ENCODE results near the gene DACH2. TPM values are rescaled to one million over a fixed set of nuclear protein-coding genes. Genes with fewer than 3 reads are reported as not detected.

The DACH2 gene
- total RNA-seq, 1 donor from 2014 or later = not detected

GRCh38 chrX:86241547-86241946 lies 93.3 kb downstream of the DACH2 start:
- DNase-seq (no peak), ATAC-seq (ENCODE audit: poor library complexity) (no peak)
- intact Hi-C loops (cut with DNase I) = no loop called here

- intact Hi-C loops (cut with DNase I) = no loop called here
- no peak for ATAC-seq (ENCODE audit: poor library complexity)
- no peak for DNase-seq
Observed at GRCh38 chrX:86263526-86263925, 115.3 kb downstream of the DACH2 start.

GRCh38 chrX:86295293-86295692 lies 147.0 kb downstream of the DACH2 start:
- no peak for ATAC-seq (ENCODE audit: poor library complexity)
- intact Hi-C loops (cut with DNase I) = no loop called here
- no peak for DNase-seq

- intact Hi-C loops (cut with DNase I) = no loop called here
- ATAC-seq (ENCODE audit: poor library complexity) (no peak), DNase-seq (no peak)
Observed at GRCh38 chrX:86322913-86323312, 174.7 kb downstream of the DACH2 start.

- DNase-seq = no peak
- no peak for ATAC-seq (ENCODE audit: poor library complexity)
- intact Hi-C loops (cut with DNase I) = no loop called here
Observed at GRCh38 chrX:86329174-86329573, 180.9 kb downstream of the DACH2 start.

GRCh38 chrX:86348669-86349068 lies 200.4 kb downstream of the DACH2 start:
- no peak for DNase-seq
- ATAC-seq (ENCODE audit: poor library complexity) = no peak
- intact Hi-C loops (cut with DNase I) = no loop called here

GRCh38 chrX:86349115-86349514 lies 200.9 kb downstream of the DACH2 start:
- DNase-seq (no peak), ATAC-seq (ENCODE audit: poor library complexity) (no peak)
- intact Hi-C loops (cut with DNase I) = no loop called here

- intact Hi-C loops (cut with DNase I) = no loop called here
Observed at GRCh38 chrX:86369847-86370630, 221.8 kb downstream of the DACH2 start.

GRCh38 chrX:86370927-86371326 lies 222.7 kb downstream of the DACH2 start:
- ATAC-seq (ENCODE audit: poor library complexity) = no peak

More at GRCh38 chrX:86369847-86370630, 221.8 kb downstream of the DACH2 start:
- DNase-seq (no peak), ATAC-seq (ENCODE audit: poor library complexity) (no peak)

GRCh38 chrX:86379209-86379608 lies 231.0 kb downstream of the DACH2 start:
- no peak for ATAC-seq (ENCODE audit: poor library complexity)
- intact Hi-C loops (cut with DNase I) = no loop called here
- DNase-seq = no peak

More at GRCh38 chrX:86370927-86371326, 222.7 kb downstream of the DACH2 start:
- DNase-seq = no peak
- intact Hi-C loops (cut with DNase I) = no loop called here

GRCh38 chrX:86383681-86384540 lies 235.7 kb downstream of the DACH2 start:
- DNase-seq (no peak), ATAC-seq (ENCODE audit: poor library complexity) (no peak)
- intact Hi-C loops (cut with DNase I) = no loop called here

- intact Hi-C loops (cut with DNase I) = no loop called here
- DNase-seq = no peak
Observed at GRCh38 chrX:86407371-86407770, 259.1 kb downstream of the DACH2 start.

GRCh38 chrX:86421771-86422170 lies 273.5 kb downstream of the DACH2 start:
- intact Hi-C loops (cut with DNase I) = no loop called here

More at GRCh38 chrX:86407371-86407770, 259.1 kb downstream of the DACH2 start:
- ATAC-seq (ENCODE audit: poor library complexity) = no peak

GRCh38 chrX:86436116-86436515 lies 287.9 kb downstream of the DACH2 start:
- intact Hi-C loops (cut with DNase I) = no loop called here
- ATAC-seq (ENCODE audit: poor library complexity) = no peak
- no peak for DNase-seq

More at GRCh38 chrX:86421771-86422170, 273.5 kb downstream of the DACH2 start:
- no peak for ATAC-seq (ENCODE audit: poor library complexity)
- no peak for DNase-seq

GRCh38 chrX:86455495-86455894 lies 307.2 kb downstream of the DACH2 start:
- no peak for ATAC-seq (ENCODE audit: poor library complexity)
- no peak for DNase-seq
- intact Hi-C loops (cut with DNase I) = no loop called here

- no peak for ATAC-seq (ENCODE audit: poor library complexity)
- DNase-seq = no peak
- intact Hi-C loops (cut with DNase I) = no loop called here
Observed at GRCh38 chrX:86460760-86461159, 312.5 kb downstream of the DACH2 start.

- ATAC-seq (ENCODE audit: poor library complexity) = no peak
Observed at GRCh38 chrX:86504297-86504696, 356.0 kb downstream of the DACH2 start.

GRCh38 chrX:86507331-86507730 lies 359.1 kb downstream of the DACH2 start:
- DNase-seq = no peak
- ATAC-seq (ENCODE audit: poor library complexity) = no peak
- intact Hi-C loops (cut with DNase I) = no loop called here

More at GRCh38 chrX:86504297-86504696, 356.0 kb downstream of the DACH2 start:
- DNase-seq = no peak
- intact Hi-C loops (cut with DNase I) = no loop called here

- DNase-seq (no peak), ATAC-seq (ENCODE audit: poor library complexity) (no peak)
- intact Hi-C loops (cut with DNase I) = no loop called here
Observed at GRCh38 chrX:86579777-86580176, 431.5 kb downstream of the DACH2 start.

GRCh38 chrX:86604607-86605006 lies 456.4 kb downstream of the DACH2 start:
- DNase-seq (no peak), ATAC-seq (ENCODE audit: poor library complexity) (no peak)
- intact Hi-C loops (cut with DNase I) = no loop called here

Data from Right ventricle myocardium superior (tissue), 1 donor.